NCI-H2029 (cell line): Measurements from ENCODE around the gene THOP1.
A peak's percentile ranks its signal among the peaks of the same experiment; 100 is the strongest.
"Not testable (repeated sequence)": the region's sequence is repeated elsewhere in the genome, so short reads cannot be mapped to it uniquely, and the experiment has no call there.

ENCODE experiments used
- DNase-seq: peaks from one replicate; lab custom pipeline; 2025; lab: John Stamatoyannopoulos, UW

The THOP1 gene

GRCh38 chr19:2782936-2783780 is 2.1 kb upstream of the THOP1 start, which contains the start of gene SGTA:
SGTA (minus strand) TSS chr19:2783273; CDS start chr19:2769068, 14,205 bp downstream.
- DNase-seq, result peak; percentile 99

- DNase-seq, result no peak
These were observed 1.5 kb upstream of the THOP1 start for GRCh38 chr19:2783781-2784145.

- no peak for DNase-seq
These were observed 1.8 kb downstream of the THOP1 start for GRCh38 chr19:2787115-2787514.

- DNase-seq, result no peak
These were observed 2.9 kb downstream of the THOP1 start for GRCh38 chr19:2788237-2788636.

GRCh38 chr19:2790194-2790556 is 4.9 kb downstream of the THOP1 start:
- no peak for DNase-seq

GRCh38 chr19:2790557-2791271 is 5.4 kb downstream of the THOP1 start:
- no peak for DNase-seq

- DNase-seq, result no peak
These were observed 6.1 kb downstream of the THOP1 start for GRCh38 chr19:2791440-2791839.

GRCh38 chr19:2791876-2792275 is 6.6 kb downstream of the THOP1 start:
- DNase-seq, result no peak

GRCh38 chr19:2792666-2793065 is 7.4 kb downstream of the THOP1 start:
- not testable (repeated sequence) for DNase-seq

- DNase-seq, result no peak
These were observed 7.8 kb downstream of the THOP1 start for GRCh38 chr19:2793126-2793525.

GRCh38 chr19:2793577-2793976 is 8.3 kb downstream of the THOP1 start:
- DNase-seq, result no peak

- no peak for DNase-seq
These were observed 10.7 kb downstream of the THOP1 start for GRCh38 chr19:2795827-2796658.

GRCh38 chr19:2796659-2797266 is 11.5 kb downstream of the THOP1 start:
- no peak for DNase-seq

GRCh38 chr19:2797280-2797679 is 12.0 kb downstream of the THOP1 start:
- DNase-seq, result no peak

- DNase-seq, result no peak
These were observed 12.9 kb downstream of the THOP1 start for GRCh38 chr19:2798158-2798685.

GRCh38 chr19:2798733-2799132 is 13.4 kb downstream of the THOP1 start:
- DNase-seq, result no peak

GRCh38 chr19:2799273-2800020 is 14.1 kb downstream of the THOP1 start:
- no peak for DNase-seq

- no peak for DNase-seq
These were observed 15.2 kb downstream of the THOP1 start for GRCh38 chr19:2800506-2800905.

- no peak for DNase-seq
These were observed 17.5 kb downstream of the THOP1 start for GRCh38 chr19:2802826-2803225.

- DNase-seq, result no peak
These were observed 18.3 kb downstream of the THOP1 start for GRCh38 chr19:2803486-2804155.
